ENCODE measurements around the gene PTCH2.

Gene PTCH2

DNA sequence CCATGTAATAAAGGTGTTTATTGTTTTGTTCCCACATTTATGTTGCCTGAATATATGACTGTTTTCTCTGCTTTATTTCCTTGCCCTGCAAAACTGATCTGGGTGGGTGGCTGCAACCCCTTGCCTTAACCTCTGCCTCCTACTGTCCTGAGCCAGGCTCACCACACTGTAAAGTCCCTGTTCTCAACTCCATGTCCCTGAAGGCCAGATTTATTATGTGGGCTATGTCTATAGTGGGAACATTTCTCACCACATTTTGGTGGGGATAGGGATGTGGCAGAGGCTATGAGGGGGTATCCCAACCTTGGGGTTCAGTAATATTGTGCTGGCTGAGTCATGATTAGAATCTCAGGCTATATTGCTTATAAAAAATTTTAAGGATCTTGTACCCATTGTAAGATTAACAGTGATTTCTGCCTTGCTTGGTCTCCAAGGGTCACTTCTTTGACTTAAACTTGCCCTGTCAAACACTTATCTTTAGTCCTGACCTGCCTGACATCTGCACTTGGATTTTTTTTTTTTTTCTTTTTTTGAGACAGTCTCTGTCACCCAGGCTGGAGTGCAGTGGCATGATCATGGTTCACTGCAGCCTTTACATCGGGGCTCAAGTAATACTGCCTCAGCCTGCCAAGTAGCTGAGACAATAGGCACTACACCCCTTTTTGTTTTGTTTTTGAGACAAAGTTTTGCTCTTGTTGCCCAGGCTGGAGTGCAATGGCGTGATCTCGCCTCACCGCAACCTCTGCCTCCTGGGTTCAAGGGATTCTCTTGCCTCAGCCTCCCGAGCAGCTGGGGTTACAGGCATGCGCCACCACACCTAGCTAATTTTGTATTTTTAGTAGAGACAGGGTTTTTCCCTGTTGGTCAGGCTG, 64.1 kb downstream of the PTCH2 start:
- no peak for DNase-seq (ENCODE audit: low read depth)

GRCh38 chr1:44777969-44778635, 65.0 kb downstream of the PTCH2 start:
- DNase-seq (ENCODE audit: low read depth) = no peak

GRCh38 chr1:44777547-44777946, 65.5 kb downstream of the PTCH2 start:
- no peak for DNase-seq (ENCODE audit: low read depth)

GRCh38 chr1:44776730-44777068, 66.4 kb downstream of the PTCH2 start:
- DNase-seq (ENCODE audit: low read depth) = no peak

GRCh38 chr1:44775930-44776729, 66.9 kb downstream of the PTCH2 start:
- DNase-seq (ENCODE audit: low read depth) = peak; percentile 30

DNA sequence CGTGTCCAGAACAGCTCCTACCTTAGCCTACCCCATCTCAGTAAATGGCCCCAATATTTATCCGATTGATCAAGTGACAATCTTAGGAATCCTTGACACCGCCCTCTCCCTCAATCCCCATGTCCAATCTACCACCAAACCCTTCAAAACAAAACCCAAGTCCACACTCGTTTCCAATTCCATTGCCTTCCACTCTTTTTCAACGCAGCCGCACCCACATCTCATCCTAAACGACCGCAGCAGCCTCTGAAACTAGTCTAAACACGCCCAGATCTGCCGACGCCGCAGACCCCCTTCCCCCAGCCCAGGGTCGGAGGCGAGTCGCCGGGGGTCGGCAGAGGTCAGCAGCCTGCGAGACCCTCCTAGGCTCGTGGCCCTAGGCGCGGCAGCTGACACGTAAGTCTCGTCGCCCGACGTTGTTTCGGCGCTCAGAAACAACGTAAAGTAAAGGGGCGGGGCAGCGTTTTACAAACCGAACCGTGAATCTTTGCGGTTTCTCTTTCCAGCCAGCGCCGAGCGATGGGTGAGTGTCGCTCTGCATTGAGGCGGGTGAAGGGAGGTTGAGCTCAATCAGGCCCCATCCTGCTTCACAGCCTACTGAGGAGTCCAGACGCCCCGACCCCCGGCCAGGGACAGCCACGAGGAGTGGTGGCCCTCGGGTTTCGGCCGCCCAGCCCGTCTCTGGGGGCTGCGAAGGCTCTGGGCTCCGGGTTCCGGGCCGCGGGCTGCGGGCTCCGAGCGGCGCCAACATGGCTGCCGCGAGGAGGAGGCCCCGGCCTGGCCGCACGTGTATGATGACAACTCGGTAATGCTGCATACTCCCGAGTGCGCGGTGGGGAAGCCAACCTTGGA, 67.7 kb downstream of the PTCH2 start, which contains the start of gene RPS8:
Gene RPS8 (plus strand): TSS at position 463 of the 852 bp plus-strand sequence. CDS start 57 bp downstream, at position 520.
- DNase-seq (ENCODE audit: low read depth) = peak; percentile 80
